IPS DF 19.7 (cell line): ENCODE data around the gene PLXNA1.

Source experiments
- DNase-seq: peaks from one replicate; pipeline ENCODE4 v3.0.0-alpha.2; 2013; ENCODE audit warnings: low read depth, low spot score

Gene PLXNA1

DNA sequence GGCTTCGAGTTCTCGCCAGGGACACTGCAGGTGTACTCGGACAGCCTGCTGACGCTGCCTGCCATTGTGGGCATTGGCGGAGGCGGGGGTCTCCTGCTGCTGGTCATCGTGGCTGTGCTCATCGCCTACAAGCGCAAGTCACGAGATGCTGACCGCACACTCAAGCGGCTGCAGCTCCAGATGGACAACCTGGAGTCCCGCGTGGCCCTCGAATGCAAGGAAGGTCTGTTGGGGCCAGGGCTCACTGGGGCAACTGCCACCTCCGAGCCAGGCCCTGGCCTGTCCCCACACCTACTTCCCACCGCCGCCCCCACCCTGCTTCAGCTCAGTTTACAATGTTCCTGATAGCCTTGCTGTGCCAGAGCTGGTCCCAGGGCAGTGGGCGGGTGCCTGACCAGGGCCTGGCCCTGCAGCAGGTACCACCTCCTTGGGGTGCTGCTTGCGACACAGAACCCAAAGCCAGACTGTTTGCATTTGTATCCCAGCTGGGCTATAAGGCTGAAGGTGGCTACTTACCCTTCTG is 35.5 kb downstream of the PLXNA1 start:
- no peak for DNase-seq

DNA sequence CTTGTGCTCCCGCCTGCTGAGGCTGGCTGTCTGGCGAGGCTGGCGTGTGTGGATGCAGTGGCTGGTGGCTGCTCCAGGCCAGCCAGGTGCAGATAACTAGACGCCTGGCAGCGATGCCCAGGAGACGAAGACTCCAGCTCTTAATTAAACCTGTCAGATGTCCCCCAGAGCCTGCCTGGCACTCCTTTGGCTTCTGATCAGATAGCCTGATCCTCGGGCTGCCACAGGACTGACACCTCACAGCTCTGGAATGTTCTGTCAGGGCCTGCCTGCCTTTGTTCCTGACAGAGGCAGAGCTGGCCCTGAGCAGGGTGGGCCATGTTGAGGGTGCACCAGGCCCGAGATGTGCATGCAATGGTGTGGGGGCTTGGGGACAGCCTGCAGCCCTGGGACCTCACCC is 36.5 kb downstream of the PLXNA1 start:
- DNase-seq, result no peak

DNA sequence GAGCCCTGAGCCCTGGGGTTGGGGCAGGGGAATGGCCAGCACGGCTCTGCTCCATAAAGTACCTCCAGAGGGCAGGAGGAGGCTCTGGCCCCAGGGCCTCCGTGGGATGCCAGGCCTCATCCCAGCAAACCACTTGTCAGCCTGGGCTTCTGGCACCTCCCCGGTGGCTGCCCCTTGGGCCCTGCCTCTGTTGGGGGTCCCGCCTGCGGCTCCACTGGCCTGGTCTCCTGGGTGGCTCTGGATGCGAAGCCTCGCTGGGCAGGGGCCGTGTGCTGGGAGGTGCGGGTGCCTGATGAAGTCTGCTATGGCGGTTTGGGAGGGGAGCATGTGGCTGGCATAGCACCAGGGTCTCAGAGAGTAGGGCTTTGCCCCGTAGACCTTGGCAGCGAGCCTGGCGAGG is 37.6 kb downstream of the PLXNA1 start:
- DNase-seq, result no peak

DNA sequence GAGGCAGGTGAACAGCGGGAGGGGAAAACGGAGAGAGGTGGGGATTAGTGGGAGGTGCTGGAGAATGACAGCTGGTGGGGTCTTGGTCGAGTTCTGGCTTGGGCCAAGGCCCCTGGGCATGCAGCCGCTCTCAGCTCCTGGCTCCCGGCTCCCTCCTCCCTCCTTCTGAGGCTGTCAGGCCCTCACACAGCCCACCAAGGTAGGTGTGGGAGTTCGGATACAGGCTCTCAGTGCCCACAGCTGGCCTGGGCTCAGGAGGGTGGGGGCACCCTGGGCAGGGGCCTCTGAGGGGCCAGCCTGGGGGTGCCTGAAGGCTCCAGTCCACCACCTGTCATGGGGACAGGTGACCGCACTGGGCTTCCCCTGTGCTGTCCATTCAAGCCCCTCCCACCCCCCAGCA is 39.9 kb downstream of the PLXNA1 start:
- no peak for DNase-seq

DNA sequence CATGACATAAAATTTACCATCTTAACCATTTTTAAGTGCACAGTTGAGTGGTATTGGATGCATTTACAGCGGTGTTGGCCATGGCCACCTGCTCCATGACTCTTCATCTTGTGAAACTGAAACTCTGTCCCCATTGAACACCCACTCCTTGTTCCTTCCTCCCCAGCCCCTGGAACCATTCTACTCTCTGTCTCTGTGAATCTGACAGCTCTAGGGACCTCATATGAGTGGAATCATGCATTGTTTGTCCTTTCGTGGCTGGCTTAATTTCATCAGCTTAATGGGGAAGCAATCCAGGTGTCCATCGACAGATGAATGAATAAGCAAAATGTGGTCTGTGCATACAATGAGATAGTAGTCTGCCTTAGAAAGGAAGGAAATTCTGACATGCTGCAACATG is 42.5 kb downstream of the PLXNA1 start:
- DNase-seq, result no peak

DNA sequence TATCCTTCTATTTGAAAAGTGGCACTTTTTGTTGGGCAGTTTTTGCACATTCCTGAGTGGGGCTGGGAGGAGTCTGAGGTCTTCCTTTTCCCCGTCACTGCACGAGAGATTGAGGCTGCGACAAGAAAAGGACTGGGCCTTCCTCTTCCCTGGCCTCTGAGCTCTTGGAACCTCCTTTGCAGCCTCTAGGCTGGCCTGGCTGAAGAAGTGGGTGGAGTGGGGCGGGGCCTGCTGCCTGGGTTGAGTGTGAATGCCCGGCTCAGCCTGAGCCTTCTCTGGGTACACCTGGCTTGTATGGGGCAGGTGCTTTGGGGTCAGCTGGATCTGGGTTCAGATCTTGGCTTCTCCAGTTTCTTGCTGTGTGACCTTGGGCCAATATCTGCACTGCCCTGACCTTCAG is 43.1 kb downstream of the PLXNA1 start:
- no peak for DNase-seq

DNA sequence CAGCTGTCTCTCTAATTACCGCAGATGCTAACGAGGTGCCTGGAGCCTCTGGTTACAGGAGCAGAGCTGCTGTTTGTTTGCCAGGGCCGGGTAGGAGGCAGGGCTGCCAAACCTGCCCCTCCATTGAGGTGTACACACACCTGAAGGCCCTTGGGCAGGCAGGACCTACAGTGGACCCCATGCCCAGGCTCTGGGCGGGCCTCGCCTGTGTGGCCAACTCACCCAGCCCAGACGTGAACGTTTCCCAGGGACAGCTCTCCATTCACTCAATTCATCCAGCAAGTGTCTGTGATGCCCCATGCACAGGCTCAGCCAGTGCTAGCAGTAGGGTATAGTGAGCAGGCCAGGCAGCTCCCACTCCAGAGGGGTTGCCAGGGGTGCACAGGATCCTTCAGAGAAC is 43.7 kb downstream of the PLXNA1 start:
- DNase-seq, result no peak

DNA sequence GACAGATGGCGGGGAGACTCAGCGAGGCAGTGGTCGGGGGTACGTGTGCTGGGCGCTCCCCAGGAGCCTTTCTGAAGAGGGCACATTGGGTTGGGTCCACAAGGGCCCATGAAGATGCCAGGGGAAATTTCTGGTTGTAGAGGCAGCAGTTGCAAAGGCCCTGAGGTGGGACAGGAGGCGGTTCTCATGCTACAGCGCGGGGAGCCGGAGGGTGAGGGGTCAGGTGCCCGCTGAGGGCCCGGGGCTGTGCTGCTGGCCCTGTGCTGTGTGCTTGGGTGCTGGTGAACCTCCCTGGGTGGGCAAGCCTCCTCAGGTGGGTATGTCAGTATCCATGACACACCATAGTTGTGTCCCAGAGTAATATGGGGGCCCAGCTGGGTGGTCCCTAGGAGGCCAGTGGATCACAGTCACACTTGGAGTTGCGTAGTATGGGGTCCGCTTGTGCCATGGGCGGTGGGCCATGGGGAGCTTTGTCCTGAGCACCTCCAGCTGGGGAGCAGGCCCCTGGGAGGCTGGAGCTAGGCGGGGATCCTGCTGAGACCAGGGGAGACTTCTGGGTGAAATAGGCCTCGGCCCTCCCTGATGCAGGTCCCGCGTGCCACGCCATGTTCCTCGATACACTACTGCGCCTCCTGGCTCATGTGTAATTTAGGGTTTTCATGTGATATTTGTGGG is 44.3 kb downstream of the PLXNA1 start:
- DNase-seq, result no peak

DNA sequence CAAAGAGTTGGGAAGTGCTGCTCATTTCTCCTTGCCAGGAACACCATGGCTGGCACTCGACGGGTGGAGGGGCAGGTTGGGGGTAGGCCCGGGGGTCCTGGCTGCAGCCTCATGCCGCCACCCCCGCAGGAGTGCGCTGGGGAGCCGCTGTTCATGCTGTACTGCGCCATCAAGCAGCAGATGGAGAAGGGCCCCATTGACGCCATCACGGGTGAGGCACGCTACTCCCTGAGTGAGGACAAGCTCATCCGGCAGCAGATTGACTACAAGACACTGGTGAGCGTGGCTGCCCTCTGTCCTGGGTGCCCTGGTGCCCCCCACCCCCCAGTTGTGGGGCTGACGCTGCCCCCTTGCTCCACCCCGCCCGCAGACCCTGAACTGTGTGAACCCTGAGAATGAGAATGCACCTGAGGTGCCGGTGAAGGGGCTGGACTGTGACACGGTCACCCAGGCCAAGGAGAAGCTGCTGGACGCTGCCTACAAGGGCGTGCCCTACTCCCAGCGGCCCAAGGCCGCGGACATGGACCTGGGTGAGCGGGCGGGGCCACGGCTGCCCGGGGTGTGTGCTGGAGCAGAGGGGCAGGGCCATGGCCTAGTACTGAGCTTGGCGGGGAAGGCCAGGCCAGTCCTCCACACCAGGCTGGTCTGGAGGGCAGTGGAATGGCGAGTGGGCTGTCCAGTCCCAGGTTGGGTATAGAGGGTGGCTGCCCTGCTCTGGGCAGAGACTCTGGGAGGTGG is 45.1 kb downstream of the PLXNA1 start:
- DNase-seq, result no peak

DNA sequence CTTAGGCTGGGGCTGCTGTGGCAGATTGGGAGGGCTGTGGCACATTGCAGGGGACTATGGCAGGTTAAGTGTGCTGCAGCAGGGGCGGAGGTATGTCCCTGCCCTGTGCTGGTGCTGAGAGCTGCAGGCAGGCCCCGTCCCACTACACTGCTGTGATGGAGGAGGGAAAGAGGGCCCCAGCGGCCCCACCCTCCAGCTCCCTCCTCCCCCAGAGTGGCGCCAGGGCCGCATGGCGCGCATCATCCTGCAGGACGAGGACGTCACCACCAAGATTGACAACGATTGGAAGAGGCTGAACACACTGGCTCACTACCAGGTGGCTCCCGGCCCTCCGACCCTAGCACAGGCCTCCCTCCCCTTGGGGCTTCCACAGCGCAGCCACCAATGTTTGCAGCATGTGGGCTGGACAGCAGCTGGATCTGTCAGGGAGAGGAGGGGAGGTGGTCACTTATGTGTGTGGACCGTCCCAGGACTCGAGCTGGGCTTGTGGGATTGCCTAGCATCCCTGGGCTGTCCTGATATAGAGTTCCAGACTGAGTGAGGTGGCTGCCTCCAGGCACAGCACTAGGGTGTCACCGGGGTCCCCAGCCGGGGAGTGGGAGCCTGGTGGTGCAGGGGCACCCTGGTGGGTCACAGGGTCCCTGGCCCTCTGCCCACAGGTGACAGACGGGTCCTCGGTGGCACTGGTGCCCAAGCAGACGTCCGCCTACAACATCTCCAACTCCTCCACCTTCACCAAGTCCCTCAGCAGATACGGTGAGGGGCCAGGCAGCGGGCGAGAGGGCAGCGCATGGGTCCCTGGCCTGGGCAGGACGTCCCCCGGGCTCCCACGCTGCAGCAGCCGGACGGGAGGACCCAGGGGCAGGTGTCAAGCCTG is 46.1 kb downstream of the PLXNA1 start:
- DNase-seq, result no peak

DNA sequence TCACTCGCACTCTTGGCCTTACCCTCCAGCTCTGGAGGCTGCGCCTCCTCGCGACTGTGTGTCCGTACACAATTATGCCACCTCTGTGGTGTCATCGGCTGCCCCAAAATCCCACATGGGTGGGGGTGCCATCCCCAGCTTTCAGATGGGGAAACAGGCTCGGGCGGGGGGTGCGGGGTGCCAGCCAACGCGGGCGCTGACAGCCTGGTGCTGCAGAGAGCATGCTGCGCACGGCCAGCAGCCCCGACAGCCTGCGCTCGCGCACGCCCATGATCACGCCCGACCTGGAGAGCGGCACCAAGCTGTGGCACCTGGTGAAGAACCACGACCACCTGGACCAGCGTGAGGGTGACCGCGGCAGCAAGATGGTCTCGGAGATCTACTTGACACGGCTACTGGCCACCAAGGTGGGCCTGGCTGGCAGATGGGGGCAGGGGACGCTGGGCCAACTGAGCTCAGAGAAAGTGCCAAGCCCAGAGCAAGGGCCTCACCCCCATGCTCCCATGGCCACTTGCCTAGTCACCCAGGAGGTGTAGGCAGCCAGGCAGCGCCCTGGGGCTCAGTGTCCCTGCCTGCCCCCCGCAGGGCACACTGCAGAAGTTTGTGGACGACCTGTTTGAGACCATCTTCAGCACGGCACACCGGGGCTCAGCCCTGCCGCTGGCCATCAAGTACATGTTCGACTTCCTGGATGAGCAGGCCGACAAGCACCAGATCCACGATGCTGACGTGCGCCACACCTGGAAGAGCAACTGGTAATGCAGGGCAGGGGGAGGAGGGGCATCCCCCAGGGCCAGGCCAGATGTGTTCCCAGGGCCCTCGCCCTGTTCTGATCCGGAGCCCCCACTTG is 47.0 kb downstream of the PLXNA1 start:
- no peak for DNase-seq

DNA sequence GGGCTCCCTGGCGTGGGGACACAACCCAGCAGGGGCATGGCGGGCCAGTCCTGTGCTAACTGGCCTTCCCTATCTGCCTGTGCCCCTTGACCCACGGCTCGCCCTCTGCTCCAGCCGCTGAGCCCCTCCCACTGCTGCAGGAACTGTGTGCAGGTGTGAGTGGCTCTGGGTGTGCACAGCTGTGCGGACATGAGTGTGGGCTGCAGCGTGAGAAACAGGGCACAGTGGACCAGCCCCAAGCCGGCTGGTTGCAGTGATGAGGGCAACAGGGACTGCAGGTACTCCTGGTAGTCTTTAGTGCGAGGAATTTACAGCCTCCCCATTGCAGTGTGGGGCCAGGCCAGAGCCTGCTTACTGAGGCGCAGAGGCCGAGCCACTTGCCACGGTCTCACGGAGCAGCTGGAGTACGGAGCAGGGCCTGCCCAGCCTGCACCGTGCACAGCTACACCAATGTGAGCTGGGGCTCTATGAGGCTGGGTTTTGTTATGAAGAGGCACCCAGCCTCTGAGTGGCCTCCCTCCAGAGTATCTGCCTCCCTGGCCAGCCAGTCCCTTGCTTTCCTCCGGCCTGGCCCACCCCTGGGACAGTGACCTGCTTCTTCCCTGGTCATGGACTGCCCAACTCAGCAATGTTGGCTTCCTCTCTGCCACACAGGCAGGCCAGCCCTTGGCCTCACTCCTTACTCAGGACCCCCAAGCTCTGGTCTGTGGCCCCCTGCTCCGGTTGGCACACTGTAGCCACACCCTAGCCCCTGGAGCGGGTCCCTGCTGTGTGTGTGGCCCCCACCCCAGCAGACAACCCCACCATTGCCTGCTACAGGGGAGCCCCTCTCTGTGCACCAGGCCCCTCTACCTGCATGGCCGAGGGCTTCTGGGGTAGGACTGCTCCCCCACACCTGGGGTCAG is 47.8 kb downstream of the PLXNA1 start:
- DNase-seq, result no peak

DNA sequence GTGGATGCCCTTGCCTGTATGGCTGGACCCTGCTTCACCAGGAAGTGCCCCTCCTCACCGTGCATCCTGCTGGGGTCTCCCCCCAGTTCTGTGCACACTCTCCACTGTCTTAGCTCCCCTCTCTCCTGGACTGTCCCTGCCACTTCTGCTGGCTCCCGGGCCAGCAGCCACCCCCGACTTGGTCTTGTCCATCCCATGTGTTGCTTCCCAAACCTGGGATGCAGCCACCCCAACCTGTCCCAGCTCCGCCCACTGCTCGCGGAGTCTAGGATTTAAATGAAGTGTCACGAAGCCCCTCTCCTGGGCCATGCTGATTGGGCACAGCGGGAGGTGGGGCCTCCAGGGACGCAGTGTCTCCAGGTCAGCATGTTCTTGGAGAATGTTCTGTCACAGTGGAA is 48.5 kb downstream of the PLXNA1 start:
- DNase-seq, result no peak

DNA sequence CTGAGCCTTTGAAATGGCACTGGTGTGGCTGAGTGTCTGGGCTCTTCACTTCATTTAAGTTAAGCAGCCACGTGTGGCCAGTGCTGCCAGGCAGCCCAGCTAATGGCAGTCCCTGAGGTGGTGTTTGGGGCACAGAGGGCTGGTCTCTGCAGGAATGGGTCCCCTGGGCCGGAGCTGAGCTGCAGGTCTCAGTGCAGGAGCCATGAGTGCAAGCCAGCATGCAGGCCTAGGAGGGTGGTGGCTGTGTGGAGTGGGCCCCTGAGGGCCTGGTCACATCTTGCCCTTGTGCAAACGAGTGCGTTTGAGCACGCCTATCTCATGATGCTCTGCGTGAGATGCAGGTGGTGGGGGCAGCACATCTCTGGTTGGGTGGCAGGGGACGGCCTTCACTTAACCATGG is 48.9 kb downstream of the PLXNA1 start:
- no peak for DNase-seq

DNA sequence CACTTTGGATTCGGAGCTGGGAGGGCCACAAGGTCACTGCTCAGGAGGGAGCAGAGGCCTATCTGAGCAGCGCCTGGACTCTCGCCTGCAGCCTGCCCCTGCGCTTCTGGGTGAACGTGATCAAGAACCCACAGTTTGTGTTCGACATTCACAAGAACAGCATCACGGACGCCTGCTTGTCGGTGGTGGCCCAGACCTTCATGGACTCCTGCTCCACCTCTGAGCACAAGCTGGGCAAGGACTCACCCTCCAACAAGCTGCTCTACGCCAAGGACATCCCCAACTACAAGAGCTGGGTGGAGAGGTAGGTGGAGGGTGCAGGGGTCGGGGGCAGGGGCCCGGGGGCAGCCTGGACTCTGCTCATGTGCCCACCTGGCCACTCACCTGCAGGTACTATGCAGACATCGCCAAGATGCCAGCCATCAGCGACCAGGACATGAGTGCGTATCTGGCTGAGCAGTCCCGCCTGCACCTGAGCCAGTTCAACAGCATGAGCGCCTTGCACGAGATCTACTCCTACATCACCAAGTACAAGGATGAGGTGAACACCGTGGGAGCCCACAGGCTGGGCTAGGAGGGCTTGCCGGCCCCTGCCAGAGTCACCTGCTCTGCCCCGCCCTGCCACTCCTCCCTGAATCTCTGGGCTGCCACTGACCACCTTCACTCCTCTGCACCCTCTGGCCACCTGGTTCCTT is 49.5 kb downstream of the PLXNA1 start:
- no peak for DNase-seq
